SU-DHL-6 (cell line): ENCODE measurements around the gene ZMYND8.

Experiments
- H2AFZ ChIP-seq: fragments of 200-600 bp; sonication (generic); 2 replicates; pipeline ENCODE4 v1.6.1; 2014; ENCODE audit warnings: low read depth, mild to moderate bottlenecking, moderate library complexity, mixed read lengths, antibody characterized with exemption, low read length; ENCODE audit not compliant: severe bottlenecking
- H3F3A ChIP-seq: fragments of 200-600 bp; shearing (Covaris generic); 2 replicates; pipeline ENCODE4 v1.6.0; 2016; ENCODE audit warnings: antibody characterized with exemption, mild to moderate bottlenecking; ENCODE audit not compliant: insufficient read depth
- H3K27ac ChIP-seq: fragments of 200-600 bp; sonication (generic); 2 replicates; pipeline ENCODE4 v1.5.1; 2016; ENCODE audit warnings: low read depth, mild to moderate bottlenecking, low read length, moderate library complexity, mixed read lengths
- H3K27me3 ChIP-seq: fragments of 200-600 bp; sonication (generic), shearing (Covaris generic); 2 replicates; pipeline ENCODE4 v1.6.0; 2014; ENCODE audit warnings: mild to moderate bottlenecking, low read length
- H3K36me3 ChIP-seq: fragments of 200-600 bp; sonication (generic); 2 replicates; pipeline ENCODE4 v1.6.1; 2014; ENCODE audit warnings: mild to moderate bottlenecking, low read length, mixed read lengths
- H3K4me2 ChIP-seq: fragments of 300-600, 200-600 bp; shearing (Covaris generic), sonication (generic); 2 replicates; pipeline ENCODE4 v1.6.0; 2014; ENCODE audit warnings: low read length, low read depth, mild to moderate bottlenecking; ENCODE audit not compliant: poor library complexity, severe bottlenecking
- H3K4me3 ChIP-seq: fragments of 200-600 bp; sonication (generic); 2 replicates; pipeline ENCODE4 v1.5.1; 2014; ENCODE audit warnings: antibody characterized with exemption, low read length, mild to moderate bottlenecking, mixed read lengths; ENCODE audit not compliant: insufficient read depth, poor library complexity, severe bottlenecking
- H3K79me2 ChIP-seq: fragments of 200-600 bp; sonication (generic); 2 replicates; pipeline ENCODE4 v1.6.1; 2014; ENCODE audit warnings: mild to moderate bottlenecking, low read length, moderate library complexity; ENCODE audit not compliant: insufficient read depth
- H3K9ac ChIP-seq: fragments of 200-600 bp; sonication (generic); 2 replicates; pipeline ENCODE4 v1.7.0; 2014; ENCODE audit warnings: mild to moderate bottlenecking, low read length
- H3K9me2 ChIP-seq: fragments of 200-600 bp; sonication (generic); replicated peaks from 2 replicates; pipeline ENCODE4 v1.6.1; 2014; ENCODE audit warnings: low read length; ENCODE audit not compliant: insufficient read depth
- H3K9me3 ChIP-seq: fragments of 200-600 bp; sonication (generic); 2 replicates; pipeline ENCODE4 v1.6.1; 2014; ENCODE audit warnings: low read length, mixed read lengths; ENCODE audit not compliant: insufficient read depth
- H4K20me1 ChIP-seq: fragments of 200-600 bp; sonication (generic); 2 replicates; pipeline ENCODE4 v1.6.1; 2014; ENCODE audit warnings: low read depth, mild to moderate bottlenecking, antibody characterized with exemption, low read length, moderate library complexity, mixed read lengths
- EZH2phosphoT487 ChIP-seq: fragments of 200-600 bp; sonication (generic), shearing (Covaris generic); conservative IDR thresholded peaks from 2 replicates; pipeline ENCODE4 v1.6.1; 2018; ENCODE audit warnings: mild to moderate bottlenecking, antibody characterized with exemption, low read length, moderate library complexity, mixed read lengths
- TF ChIP-seq, protein P1 (sequence below): fragments of 200-600 bp; sonication (generic); IDR thresholded peaks from one replicate; pipeline ENCODE4 v1.5.1; 2017; ENCODE audit warnings: antibody characterized with exemption, mild to moderate bottlenecking, low read length, moderate library complexity; ENCODE audit not compliant: insufficient read depth, poor library complexity, severe bottlenecking

Gene ZMYND8

DNA sequence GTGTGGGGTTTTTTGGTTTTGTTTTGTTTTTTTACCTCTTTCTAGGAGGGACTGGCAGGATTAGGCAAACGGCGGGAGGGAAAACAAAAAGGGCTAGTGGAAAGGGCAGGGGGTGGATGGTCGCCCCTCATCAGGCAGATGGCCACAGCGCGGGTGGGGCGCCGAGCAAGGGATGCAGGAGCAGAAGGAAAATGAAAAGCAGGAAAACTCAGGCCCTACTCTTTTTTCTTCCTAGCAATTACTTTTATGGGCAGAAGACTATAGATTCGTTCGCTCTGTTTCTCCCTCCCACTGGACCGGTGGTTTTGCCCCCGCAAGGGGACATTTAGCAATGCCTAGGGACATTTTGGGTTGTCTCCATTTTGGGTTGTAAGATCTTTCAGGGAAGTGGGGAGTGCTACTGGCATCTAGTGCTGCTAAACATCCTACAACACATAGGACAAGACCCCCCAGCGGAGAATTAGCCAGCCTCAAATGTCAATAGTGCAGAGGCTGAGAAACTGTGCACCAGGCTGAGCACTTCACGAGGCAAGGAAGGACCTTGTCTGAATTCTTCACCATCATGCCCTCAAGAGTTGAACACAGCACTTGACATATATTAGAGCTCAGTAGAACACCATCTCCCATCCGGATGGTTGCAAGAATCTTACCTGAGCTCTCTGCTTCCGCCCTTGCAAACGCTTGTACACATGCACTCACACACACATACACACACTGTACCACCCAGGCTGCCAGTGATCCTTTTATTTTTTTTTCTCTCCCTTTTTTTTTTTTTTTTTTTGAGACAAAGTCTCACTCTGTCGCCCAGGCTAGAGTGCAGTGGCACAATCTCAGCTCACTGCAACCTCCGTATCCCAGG is 4.8 kb upstream of the ZMYND8 start:
- Histone ChIP-seq H3K4me3 (no peak overlapping the region), H3K9me3 (no peaks in the 10 kb centered on the region), H3K27me3 (no peaks in the 10 kb centered on the region), H3K36me3 (no peaks in the 10 kb centered on the region), H3K79me2 (peaks cover 2% of the 10 kb centered on the region; the same call in 1 of the 2 replicates), H3K9me2 (no peaks in the 10 kb centered on the region), H3K9ac (peak overlapping the region; percentile 82), H3K4me2 (peak overlapping the region; percentile 47), H4K20me1 (no peaks in the 10 kb centered on the region), H3K27ac (no peak overlapping the region), H2AFZ (peak overlapping the region; percentile 52), H3F3A (peaks cover 22% of the 10 kb centered on the region)
- TF ChIP-seq, protein P1, sequence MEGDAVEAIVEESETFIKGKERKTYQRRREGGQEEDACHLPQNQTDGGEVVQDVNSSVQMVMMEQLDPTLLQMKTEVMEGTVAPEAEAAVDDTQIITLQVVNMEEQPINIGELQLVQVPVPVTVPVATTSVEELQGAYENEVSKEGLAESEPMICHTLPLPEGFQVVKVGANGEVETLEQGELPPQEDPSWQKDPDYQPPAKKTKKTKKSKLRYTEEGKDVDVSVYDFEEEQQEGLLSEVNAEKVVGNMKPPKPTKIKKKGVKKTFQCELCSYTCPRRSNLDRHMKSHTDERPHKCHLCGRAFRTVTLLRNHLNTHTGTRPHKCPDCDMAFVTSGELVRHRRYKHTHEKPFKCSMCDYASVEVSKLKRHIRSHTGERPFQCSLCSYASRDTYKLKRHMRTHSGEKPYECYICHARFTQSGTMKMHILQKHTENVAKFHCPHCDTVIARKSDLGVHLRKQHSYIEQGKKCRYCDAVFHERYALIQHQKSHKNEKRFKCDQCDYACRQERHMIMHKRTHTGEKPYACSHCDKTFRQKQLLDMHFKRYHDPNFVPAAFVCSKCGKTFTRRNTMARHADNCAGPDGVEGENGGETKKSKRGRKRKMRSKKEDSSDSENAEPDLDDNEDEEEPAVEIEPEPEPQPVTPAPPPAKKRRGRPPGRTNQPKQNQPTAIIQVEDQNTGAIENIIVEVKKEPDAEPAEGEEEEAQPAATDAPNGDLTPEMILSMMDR: no peak

DNA sequence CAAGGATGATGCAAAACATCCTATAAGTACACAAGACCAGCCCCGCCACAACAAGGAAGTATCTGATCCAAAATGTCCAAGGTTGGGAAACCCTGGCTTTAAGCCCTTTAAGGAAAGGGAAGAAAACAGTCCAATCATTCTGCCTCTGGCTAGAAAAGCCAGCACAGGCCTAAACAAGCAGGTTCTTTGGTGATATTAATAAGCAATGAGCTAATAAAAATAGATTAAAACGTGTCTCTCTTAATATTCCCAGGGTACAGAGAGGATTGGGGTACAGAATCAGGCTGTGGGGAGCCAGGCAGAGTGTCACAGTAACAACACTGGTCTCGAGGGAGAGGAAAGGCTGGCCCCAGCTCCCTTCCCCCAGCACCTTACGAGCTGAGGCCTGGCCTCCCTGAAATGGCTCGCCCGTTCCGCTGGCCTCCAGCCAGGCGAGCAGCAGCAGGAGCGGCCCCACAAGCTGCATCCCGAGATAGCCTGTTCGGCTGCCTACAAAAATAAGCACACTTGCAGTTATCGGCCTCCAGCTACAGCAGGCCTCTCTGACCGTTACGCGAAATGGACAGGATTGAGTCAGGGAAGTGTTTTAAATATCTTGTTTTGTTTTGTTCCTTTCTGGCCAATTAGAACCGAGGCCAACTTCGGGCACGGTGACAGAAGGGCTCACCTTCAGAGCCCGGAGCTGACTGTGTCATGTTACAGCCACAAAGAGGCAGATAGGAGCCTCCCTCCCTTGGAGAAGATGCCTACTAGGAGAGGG is 4.0 kb upstream of the ZMYND8 start:
- no peaks in the 10 kb centered on the region for H4K20me1 ChIP-seq
- peak overlapping the region; percentile 3 for H3K4me3 ChIP-seq
- no peaks in the 10 kb centered on the region for H3K36me3 ChIP-seq
- H3K27ac ChIP-seq: peak overlapping the region; percentile 93
- H3K4me2 ChIP-seq: peak overlapping the region; percentile 47
- no peaks in the 10 kb centered on the region for H3K9me3 ChIP-seq
- H3K9ac ChIP-seq: peak overlapping the region; percentile 82
- H3F3A ChIP-seq: peaks cover 27% of the 10 kb centered on the region
- peaks cover 10% of the 10 kb centered on the region for H3K79me2 ChIP-seq
- peak overlapping the region; percentile 52 for H2AFZ ChIP-seq
- H3K9me2 ChIP-seq: no peaks in the 10 kb centered on the region
- no peak for TF ChIP-seq EZH2phosphoT487
- TF ChIP-seq, protein P1: no peak
- H3K27me3 ChIP-seq: no peaks in the 10 kb centered on the region

DNA sequence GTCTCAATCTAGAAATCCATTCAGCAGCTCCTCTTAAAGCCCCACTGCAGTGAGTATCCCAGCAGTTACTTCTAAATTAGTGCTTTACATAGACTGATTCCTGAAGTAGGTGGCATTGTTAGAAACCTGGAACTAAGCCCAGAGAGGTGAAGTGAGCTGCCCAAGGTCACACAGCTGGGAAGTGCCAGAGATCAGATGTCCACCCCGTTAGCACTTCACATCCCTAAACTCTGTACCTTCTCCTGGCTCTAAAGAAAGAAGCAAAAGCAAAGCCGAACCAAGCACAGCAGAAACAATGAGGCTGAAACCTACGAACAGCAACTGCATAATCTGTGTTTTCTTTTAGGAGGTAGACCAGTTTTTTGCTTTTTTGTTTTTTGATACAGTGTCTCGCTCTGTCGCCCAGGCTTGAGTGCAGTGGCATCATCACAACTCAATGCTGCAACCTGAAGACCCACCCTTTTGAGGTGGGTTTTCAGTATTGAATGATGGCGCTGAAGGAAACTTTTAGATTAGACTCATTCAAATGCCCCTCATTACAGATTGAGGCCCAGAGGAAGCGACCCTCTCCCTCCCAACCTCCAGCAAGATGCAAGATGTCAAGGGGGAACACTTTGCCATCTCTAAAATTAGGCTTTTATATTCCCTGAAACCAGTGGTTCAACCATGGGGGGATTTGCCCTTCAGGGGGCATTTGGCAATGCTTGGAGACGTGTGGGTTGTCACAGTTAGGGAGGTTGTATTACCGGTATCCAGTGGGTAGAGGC is 3.2 kb upstream of the ZMYND8 start:
- H3K4me3 ChIP-seq: peak overlapping the region; percentile 3
- peaks cover 34% of the 10 kb centered on the region for H3F3A ChIP-seq
- no peaks in the 10 kb centered on the region for H3K36me3 ChIP-seq
- peak overlapping the region; percentile 47 for H3K4me2 ChIP-seq
- H2AFZ ChIP-seq: peak overlapping the region; percentile 52
- H4K20me1 ChIP-seq: no peaks in the 10 kb centered on the region
- H3K9me2 ChIP-seq: no peaks in the 10 kb centered on the region
- peak overlapping the region; percentile 93 for H3K27ac ChIP-seq
- TF ChIP-seq, protein P1: no peak
- TF ChIP-seq EZH2phosphoT487: no peak
- H3K9me3 ChIP-seq: no peaks in the 10 kb centered on the region
- H3K9ac ChIP-seq: peak overlapping the region; percentile 82
- no peaks in the 10 kb centered on the region for H3K27me3 ChIP-seq
- H3K79me2 ChIP-seq: peaks cover 18% of the 10 kb centered on the region
